NK-92 treated with Interleukin-12 subunit alpha and Interleukin-12 subunit beta, amount 100 ng/mL, for 24 hours (cell line): ENCODE data around the gene WAC.

Source experiments
- DNase-seq: peaks from one replicate; lab custom pipeline; 2025; lab: John Stamatoyannopoulos, UW

WAC gene

DNA sequence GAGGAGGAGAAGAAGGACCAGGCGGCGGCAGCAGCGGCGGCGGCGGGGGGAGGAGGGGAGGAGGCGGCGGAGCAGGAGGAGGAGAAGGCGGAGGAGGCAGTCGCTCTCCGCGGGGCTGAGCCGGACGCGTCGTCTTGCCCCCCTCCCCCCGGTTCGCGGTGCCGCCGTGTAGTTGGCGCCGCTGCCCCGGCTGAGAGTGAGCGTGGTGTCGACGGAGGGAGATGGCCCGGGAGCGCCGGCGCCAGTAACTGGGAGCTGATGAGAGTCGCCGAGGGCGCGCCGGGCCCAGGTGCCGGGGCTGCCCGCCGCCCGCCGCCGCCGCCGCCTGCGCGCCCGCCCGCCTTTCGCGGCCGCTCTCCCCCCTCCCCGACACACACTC lies 257 bp downstream of the WAC start:
- DNase-seq: no peak

GRCh38 chr10:28533571-28534304 lies 820 bp downstream of the WAC start:
- DNase-seq: peak; percentile 12

GRCh38 chr10:28535846-28536245 lies 2.9 kb downstream of the WAC start:
- DNase-seq: no peak

GRCh38 chr10:28538595-28538994 lies 5.7 kb downstream of the WAC start:
- no peak for DNase-seq

DNA sequence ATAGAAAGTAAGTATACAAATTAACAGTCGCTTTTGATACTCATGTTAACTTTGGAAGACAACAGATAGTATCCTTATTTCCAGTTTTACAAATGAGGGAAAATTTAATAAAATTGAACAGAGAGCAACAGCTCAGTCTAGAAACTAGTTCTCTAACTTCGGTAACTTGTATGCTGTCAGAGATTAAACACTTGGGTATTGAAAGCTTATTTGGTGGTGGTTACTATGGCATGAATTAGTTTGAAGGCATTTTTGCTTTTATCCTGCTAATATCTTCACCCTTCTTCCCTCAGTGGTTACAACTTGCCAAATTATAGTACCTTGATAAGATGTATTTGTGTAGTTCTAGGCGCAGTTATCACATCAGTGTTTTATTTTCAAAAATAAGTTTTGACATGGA lies 7.2 kb downstream of the WAC start:
- no peak for DNase-seq

DNA sequence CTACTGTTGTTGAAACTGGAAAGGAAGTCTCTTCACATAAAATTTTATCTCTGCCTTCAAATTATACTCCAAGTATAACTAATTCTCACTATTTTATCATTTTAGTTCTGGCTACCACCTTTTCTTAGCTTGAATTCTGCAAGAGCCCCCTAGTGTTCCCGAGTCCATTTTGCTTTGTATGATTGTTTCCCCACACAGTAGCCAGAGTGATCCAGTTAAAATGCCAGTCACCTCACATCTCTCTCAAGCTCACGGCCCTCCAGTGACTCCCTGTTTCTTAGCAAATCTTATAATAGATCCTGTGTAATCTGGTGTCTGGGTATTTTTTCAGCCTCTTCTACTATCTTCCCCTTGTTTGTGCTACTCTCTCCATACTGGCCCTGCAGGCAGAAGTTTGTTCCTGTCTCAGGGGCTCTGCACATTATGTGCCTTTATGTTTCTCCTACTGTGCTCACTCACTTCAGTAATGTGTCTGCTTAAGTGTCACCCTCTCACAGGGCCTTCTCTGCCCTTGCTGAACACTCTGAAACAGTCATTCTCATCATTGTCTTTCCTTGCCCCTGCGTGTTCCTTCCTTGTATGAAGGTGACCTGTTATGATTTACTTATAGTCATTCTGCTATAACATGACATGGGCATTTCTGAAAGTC lies 8.9 kb downstream of the WAC start:
- no peak for DNase-seq

- no peak for DNase-seq
These were observed 9.8 kb downstream of the WAC start for GRCh38 chr10:28542728-28543127.

DNA sequence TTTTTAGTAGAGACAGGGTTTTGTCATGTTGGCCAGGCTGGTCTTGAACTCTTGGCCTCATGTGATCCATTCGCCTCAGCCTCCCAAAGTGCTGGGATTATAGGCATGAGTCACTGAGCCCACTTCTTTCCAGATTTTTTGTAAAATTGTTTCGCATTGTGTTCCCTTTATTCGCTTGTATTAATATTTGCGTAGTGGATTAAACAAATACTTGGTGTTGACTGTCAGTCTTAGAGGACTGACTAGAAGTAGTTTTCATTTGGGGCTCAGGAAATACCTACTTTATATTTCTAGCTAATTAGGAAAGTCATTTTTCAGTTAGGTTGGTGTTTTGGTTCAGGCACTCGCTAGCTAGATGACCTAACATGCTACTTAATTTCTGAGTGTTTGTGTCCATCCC lies 11.1 kb downstream of the WAC start:
- DNase-seq: no peak

DNA sequence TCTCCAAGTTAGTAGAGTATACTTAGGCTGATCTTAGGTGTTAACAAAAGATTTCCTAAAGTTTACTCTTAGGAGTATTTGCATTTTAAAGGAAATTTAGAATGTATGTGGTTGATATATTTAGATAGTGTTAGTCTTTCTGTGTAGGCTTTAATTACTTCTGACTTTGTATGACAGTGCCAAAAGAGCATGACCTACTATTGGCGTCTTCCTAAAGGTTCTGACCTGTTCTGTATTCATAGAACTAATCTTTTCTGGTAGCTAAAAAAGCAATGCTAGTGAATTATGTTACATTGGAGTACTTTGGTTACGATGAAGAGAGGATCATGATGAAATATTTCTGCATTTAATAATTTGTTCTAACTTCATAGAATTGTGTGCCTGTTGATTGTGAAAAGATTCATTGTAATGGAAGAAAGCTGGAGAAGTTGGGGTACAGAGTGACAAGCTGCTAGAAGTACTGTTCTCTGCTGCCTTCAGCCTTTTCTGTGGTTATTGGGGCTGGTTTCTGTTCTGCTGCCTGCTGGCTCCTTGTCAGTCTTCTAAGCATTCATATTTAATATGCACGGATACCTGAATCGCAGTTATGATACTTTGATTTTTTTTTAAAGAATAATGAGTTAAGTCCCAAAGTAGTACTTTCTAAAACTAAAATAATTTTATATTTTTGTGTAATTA lies 13.2 kb downstream of the WAC start:
- DNase-seq: no peak

DNA sequence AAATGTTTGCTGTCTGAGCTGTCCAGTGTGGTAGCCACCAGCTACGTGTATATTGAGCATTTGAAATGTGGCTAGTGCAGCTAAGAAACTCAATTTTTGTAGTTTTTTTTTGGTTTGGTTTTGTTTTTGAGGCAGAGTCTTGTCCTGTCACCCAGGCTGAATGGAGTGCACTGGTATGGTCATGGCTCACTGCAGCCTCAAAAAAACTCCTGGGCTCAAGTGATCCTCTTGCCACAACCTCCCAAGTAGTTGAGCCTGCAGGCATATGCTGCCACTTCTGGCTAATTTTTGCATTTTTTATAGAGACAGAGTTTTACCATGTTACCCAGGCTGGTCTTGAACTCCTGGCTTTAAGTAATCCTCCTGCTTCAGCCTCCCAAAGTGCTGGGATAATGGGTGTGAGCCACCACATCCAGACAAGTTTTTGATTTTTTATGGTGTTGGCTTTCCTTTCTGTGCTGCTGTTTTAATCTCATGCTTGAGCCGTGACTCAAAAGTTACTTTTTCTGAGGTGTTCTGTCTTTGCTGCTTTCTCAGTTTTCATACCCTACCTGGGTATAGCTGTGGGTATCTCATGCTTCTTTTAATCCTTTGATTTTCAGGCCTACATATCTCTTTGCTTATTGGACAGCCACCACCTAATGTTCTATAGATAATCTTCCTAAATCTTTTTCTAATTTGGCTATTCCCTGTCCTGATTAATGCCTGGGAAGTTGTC lies 16.0 kb downstream of the WAC start:
- no peak for DNase-seq

- no peak for DNase-seq
These were observed 18.2 kb downstream of the WAC start for GRCh38 chr10:28551086-28551485.

GRCh38 chr10:28552775-28553174 lies 19.9 kb downstream of the WAC start:
- no peak for DNase-seq

DNA sequence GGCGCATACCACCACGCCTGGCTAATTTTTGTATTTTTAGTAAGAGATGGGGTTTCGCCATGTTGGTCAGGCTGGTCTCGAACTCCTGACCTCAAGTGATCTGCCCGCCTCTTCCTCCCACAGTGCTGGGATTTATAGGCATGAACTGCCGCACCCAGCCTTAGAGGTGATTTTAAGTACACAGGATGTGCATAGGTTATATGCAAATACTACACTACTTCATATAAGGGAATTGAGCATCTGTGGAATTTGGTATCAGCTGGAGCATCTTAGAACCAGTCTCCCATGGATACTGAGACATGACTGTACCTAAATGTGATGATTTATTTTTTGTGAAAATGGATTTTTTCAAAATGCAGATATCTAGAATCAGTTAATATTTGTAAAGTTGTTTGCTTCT lies 21.1 kb downstream of the WAC start:
- DNase-seq: no peak

DNA sequence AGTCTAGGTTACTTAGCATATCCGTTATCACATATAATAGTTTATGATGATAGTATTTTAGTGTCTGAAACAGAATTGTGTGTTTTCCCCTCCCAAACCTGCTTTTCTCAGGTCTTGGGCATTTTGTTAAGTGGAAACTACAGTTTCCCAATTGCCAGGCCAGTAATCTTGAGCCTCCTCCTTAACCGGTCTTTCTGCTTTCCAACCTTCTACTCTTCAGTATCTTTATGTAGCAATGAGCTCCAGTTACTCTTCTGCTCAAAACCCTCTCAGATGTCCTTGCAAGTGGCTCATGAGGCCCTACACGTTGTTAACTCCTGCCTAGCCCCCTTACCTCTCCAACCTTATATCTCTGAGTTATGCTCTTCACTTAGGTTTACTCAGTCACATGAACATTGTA lies 22.0 kb downstream of the WAC start:
- no peak for DNase-seq

GRCh38 chr10:28555358-28555757 lies 22.4 kb downstream of the WAC start:
- no peak for DNase-seq

GRCh38 chr10:28556142-28556541 lies 23.2 kb downstream of the WAC start:
- DNase-seq: no peak

GRCh38 chr10:28558186-28558585 lies 25.3 kb downstream of the WAC start:
- no peak for DNase-seq

- no peak for DNase-seq
These were observed 26.1 kb downstream of the WAC start for GRCh38 chr10:28558923-28559508.

GRCh38 chr10:28559618-28560017 lies 26.7 kb downstream of the WAC start:
- no peak for DNase-seq

GRCh38 chr10:28560617-28561016 lies 27.7 kb downstream of the WAC start:
- DNase-seq: no peak

DNA sequence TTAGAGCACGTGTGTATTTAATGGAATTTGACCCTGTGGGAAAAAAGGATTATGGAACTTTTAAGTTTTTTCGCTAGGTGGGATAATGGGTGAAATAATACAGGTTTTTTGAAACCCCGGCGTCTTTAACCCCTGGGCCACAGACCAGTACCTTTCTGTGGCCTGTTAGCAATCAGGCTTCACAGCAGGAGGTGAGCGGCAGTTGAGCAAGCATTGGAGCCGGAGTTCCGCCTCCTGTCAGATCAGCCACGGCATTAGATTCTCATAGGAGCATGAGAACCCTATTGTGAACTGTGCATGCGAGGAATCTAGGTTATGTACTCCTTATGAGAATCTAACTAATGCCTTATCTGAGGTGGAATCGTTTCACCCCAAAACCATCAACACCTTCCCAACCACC lies 28.6 kb downstream of the WAC start:
- DNase-seq: no peak

DNA sequence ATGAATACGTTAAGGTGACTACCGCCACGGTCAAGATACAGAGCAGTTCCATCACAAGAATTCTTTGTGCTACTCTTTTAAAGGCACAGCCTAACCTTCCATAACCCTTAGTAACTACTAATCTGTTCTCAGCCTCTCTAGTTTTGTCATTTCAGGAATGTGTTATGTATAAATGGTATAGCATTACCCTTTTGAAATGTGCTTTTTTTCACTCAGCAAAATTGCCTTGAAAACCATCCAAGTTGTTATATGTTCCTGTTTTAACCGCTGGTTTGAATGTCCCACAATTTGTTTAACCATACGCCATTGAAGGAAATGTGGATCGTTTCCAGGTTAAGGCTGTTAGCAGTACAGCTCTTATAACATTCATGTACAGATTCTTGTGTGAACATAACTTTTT lies 32.0 kb downstream of the WAC start:
- DNase-seq: no peak
